Measurements from ENCODE around the gene NLGN2.

Gene NLGN2

DNA sequence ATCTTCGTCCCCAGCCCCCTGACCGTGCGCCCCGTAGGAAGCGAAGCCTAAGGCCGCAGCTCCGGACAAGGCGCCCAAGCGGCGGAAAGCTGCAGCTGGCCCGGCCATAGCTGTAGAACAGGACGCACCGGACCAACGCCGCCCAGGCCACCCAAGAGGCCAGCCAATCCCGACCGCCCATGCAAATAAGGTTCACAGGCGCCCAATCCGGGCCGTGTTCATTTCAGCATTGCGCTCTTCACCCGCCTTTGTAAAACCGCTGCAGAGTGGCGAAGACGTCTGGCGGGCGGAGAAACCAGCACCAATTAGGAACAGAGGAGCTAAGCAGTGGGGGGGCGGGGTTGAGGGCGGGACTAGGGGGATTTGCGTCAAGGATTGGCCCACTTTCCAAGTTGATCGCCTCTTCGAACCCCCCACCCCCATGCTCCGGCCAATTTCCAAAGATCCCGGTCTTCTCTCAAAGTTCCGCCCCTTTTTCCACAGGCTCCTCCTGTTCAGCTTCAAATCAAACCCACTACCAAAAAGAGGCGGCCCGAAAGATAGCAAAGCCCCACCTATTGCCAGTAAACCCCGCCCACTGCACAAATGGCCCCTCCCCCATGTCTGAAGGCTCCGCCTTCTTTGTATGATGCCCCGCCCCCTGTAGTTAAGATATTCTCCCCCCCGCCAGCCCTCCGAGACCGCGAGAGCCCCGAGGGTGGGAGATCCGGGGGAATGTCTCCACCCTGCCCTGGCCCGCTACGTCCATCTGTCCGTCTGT is 3.5 kb upstream of the NLGN2 start, which contains the start of gene TMEM256:
Gene TMEM256, minus strand, starts transcription at position 121 of the 760 bp plus-strand sequence. Its CDS starts 13 bp downstream, at position 108.
- Histone ChIP-seq H3K27ac (peak within 1 kb of the TSS; percentile 51), H3K27me3 (replicated peaks) (no peaks in the 10 kb centered on the region), H3K4me3 (ENCODE audit: low read depth, low read length) (peak within 1 kb of the TSS; percentile 83), H3K36me3 (replicated peaks) (peaks cover 5% of the 10 kb centered on the region)
- TF ChIP-seq, protein P1, sequence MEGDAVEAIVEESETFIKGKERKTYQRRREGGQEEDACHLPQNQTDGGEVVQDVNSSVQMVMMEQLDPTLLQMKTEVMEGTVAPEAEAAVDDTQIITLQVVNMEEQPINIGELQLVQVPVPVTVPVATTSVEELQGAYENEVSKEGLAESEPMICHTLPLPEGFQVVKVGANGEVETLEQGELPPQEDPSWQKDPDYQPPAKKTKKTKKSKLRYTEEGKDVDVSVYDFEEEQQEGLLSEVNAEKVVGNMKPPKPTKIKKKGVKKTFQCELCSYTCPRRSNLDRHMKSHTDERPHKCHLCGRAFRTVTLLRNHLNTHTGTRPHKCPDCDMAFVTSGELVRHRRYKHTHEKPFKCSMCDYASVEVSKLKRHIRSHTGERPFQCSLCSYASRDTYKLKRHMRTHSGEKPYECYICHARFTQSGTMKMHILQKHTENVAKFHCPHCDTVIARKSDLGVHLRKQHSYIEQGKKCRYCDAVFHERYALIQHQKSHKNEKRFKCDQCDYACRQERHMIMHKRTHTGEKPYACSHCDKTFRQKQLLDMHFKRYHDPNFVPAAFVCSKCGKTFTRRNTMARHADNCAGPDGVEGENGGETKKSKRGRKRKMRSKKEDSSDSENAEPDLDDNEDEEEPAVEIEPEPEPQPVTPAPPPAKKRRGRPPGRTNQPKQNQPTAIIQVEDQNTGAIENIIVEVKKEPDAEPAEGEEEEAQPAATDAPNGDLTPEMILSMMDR (IDR thresholded peaks at IDR 0.05; ENCODE audit: low read depth, low read length, missing control alignments), result peak; percentile 29
- DNase-seq, result peak; percentile 99
- in situ Hi-C loops (cut with HindIII; ENCODE audit: low pct_ligation_motif_present, low sequenced_read_pairs), result no loop called here

DNA sequence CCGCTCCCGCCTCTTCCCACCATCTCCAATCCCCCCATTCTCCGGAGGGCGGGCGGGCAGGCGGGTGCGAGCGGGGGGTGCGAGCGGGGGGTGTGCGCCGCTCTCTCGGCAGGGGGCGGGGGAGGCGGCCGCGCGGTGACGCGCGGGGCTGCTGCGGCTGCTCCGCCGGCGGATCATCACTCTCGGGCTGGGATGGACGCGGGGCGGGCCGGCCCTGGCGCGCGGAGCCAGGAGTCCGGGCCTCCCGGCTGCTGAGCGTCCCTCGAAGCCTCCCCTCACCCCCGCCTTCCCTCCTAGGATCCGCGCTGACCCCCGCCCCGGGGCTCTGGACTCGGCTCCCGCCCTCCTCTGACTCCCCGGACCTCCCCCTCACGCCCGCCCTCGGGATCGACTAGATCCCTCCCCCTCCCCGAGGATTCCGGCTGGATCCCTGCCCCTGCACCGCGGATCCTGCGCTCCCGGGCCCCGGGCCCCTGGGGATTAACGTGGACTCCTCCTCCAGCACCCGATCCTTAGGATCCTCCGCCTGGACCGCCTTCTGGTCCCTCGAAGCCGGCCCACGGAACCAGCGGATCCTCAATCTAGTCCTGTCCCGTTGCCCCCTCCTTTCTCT is 2.8 kb upstream of the NLGN2 start:
- H3K27ac ChIP-seq, result peak overlapping the region; percentile 8
- in situ Hi-C loops (cut with HindIII; ENCODE audit: low pct_ligation_motif_present, low sequenced_read_pairs), result no loop called here
- H3K27me3 ChIP-seq (replicated peaks), result no peaks in the 10 kb centered on the region
- TF ChIP-seq, protein P1 (IDR thresholded peaks at IDR 0.05; ENCODE audit: low read depth, low read length, missing control alignments), result no peak
- DNase-seq, result peak; percentile 32
- H3K4me3 ChIP-seq (ENCODE audit: low read depth, low read length), result peak overlapping the region; percentile 69
- H3K36me3 ChIP-seq (replicated peaks), result peaks cover 8% of the 10 kb centered on the region

DNA sequence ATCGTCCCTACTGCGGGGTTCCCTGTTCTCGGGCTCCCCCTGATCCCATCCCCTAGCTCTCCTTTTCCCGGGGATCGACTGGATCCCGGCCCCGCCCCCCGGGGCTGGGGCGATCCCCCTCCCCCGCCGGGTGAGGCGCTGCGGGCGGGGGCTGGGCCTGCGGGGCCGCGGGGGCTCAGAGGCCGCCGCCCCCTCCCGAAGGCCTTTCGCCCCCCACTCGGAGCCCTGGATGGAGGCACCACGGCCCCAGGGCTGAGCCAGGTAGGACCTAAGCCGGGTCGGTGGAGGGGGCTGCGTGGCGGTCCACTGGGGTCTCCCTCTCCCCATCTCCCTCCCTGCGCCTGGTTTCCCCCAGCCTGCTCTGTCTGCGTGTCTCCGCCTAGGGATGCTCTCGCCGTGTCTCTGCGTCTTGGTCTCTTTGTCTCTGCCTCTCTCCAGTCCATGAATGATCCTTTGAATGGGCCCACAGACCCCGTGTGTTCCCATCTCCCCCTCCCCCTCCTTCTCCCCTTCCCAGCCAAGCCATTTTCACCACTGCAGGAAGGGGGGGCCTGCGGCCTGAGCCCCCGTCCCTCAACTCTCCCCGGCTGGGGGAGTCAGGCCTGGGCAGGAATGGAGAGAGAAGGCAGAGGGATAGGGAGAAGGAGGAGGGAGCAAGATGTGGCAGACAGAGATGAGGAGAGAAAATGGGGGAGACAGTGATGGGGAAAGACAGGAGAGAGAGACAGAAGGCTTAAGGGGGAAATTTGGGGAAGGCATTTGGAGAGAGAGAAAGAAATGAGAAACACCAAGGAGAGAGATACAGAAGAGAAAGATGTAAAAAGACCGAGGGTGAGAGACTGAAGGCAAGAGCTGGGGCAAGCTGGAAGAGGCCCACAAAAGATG is 2.1 kb upstream of the NLGN2 start:
- H3K4me3 ChIP-seq (ENCODE audit: low read depth, low read length), result peak overlapping the region; percentile 69
- TF ChIP-seq, protein P1 (IDR thresholded peaks at IDR 0.05; ENCODE audit: low read depth, low read length, missing control alignments), result no peak
- H3K27me3 ChIP-seq (replicated peaks), result no peaks in the 10 kb centered on the region
- no peak for DNase-seq
- H3K27ac ChIP-seq, result no peak overlapping the region
- H3K36me3 ChIP-seq (replicated peaks), result peaks cover 13% of the 10 kb centered on the region
- in situ Hi-C loops (cut with HindIII; ENCODE audit: low pct_ligation_motif_present, low sequenced_read_pairs), result no loop called here

DNA sequence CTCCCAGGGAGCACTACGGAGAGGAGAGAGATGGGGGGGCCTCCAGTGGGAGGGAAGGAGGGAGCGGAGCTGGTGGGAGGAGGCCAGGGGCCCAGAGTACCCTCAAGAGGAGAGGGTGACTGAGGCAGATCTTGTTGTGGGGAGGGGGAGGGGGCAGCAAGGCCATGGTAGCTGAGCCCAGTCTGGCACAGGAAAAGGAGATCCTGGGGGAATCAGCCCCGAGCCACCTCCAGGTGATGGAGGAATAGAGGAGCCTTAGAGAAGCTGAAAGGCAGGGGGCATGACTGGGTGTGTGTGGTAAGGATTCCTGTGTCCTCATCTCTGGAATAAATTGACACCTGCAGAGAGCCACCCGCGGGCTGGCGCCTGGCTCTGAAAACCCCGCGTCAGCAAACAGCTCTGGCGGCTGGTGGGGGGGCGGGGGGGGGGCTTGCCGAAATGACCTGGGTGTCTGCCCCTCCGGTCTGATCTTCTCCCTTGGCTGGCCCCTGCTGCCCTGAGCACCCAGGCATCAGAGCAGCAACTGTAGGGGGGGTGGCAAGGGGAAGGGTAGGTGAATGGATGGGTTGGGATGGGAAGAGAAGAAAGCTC is 1.3 kb upstream of the NLGN2 start:
- H3K36me3 ChIP-seq (replicated peaks), result peaks cover 15% of the 10 kb centered on the region
- no peak overlapping the region for H3K27ac ChIP-seq
- in situ Hi-C loops (cut with HindIII; ENCODE audit: low pct_ligation_motif_present, low sequenced_read_pairs), result no loop called here
- DNase-seq, result no peak
- peak overlapping the region; percentile 69 for H3K4me3 ChIP-seq (ENCODE audit: low read depth, low read length)
- H3K27me3 ChIP-seq (replicated peaks), result no peaks in the 10 kb centered on the region
- TF ChIP-seq, protein P1 (IDR thresholded peaks at IDR 0.05; ENCODE audit: low read depth, low read length, missing control alignments), result no peak

DNA sequence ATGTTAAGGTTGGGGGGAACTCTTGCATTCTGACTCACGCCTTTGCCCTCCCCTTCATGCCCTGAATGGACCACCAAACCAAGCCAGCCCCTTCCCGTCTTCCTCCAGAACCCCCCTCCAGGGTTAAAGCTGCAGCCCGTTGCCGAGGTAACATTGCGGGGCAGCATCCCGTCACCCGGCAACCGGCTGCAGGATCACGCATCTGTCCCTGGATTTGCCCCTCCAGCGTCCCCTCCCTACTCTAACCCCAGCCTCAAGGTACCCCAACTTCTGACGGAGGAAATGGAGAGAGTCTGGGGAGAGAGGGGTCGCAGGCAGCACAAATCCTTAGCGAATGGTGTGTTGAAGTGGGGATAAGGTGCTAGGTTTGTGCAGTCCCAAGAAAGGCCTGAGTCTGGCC is 563 bp upstream of the NLGN2 start:
- Histone ChIP-seq H3K27ac (no peak overlapping the region), H3K4me3 (ENCODE audit: low read depth, low read length) (no peak overlapping the region), H3K36me3 (replicated peaks) (peaks cover 15% of the 10 kb centered on the region), H3K27me3 (replicated peaks) (no peaks in the 10 kb centered on the region)
- TF ChIP-seq, protein P1 (IDR thresholded peaks at IDR 0.05; ENCODE audit: low read depth, low read length, missing control alignments), result no peak
- DNase-seq, result no peak
- in situ Hi-C loops (cut with HindIII; ENCODE audit: low pct_ligation_motif_present, low sequenced_read_pairs), result no loop called here

All from brain microvascular endothelial cell (primary cell).